ENCODE results near the gene HOXA10.

Gene HOXA10

GRCh38 chr7:27185013-27185853 is 11.1 kb upstream of the HOXA10 start, which contains the start of gene HOXA11:
Gene HOXA11, minus strand, starts transcription at chr7:27185232. Its CDS starts 88 bp downstream, at chr7:27185144.
- Histone ChIP-seq H3K36me3 (replicated peaks; ENCODE audit: insufficient read depth, low read length) (no peaks in the 10 kb centered on the region), H2AFZ (ENCODE audit: low read length) (no peak within 1 kb of the TSS), H3K4me3 (ENCODE audit: low read length) (no peak within 1 kb of the TSS), H3K79me2 (ENCODE audit: low read length) (no peaks in the 10 kb centered on the region), H3K27ac (ENCODE audit: low read length) (no peak within 1 kb of the TSS), H3K4me2 (ENCODE audit: low read depth, low read length) (no peak within 1 kb of the TSS), H3K9ac (ENCODE audit: low read length) (no peak within 1 kb of the TSS), H4K20me1 (ENCODE audit: insufficient read depth, low read length) (no peaks in the 10 kb centered on the region), H3F3A (ENCODE audit: insufficient read depth, low read length) (no peaks in the 10 kb centered on the region), H3K9me2 (replicated peaks; ENCODE audit: insufficient read depth, low read length) (no peaks in the 10 kb centered on the region), H3K9me3 (replicated peaks; ENCODE audit: insufficient read depth, low read length) (no peaks in the 10 kb centered on the region), H3K27me3 (replicated peaks; ENCODE audit: insufficient read depth, low read length) (peaks cover 84% of the 10 kb centered on the region), H3K4me1 (ENCODE audit: low read length) (no peaks in the 10 kb centered on the region)
- TF ChIP-seq EZH2phosphoT487 (IDR thresholded peaks at IDR 0.05; ENCODE audit: low read length) (no peak), EZH2 (optimal IDR thresholded peaks at IDR 0.05; ENCODE audit: low read depth, low read length) (no peak), CTCF (IDR thresholded peaks at IDR 0.05; ENCODE audit: low read length) (no peak)
- DNase-seq: no peak

GRCh38 chr7:27184337-27185012 is 10.4 kb upstream of the HOXA10 start:
- Histone ChIP-seq H3K79me2 (ENCODE audit: low read length) (no peaks in the 10 kb centered on the region), H3K27ac (ENCODE audit: low read length) (no peak overlapping the region), H3K9me2 (replicated peaks; ENCODE audit: insufficient read depth, low read length) (no peaks in the 10 kb centered on the region), H3K9ac (ENCODE audit: low read length) (no peak overlapping the region), H3F3A (ENCODE audit: insufficient read depth, low read length) (no peaks in the 10 kb centered on the region), H3K4me3 (ENCODE audit: low read length) (no peak overlapping the region), H3K36me3 (replicated peaks; ENCODE audit: insufficient read depth, low read length) (no peaks in the 10 kb centered on the region), H4K20me1 (ENCODE audit: insufficient read depth, low read length) (no peaks in the 10 kb centered on the region), H3K9me3 (replicated peaks; ENCODE audit: insufficient read depth, low read length) (no peaks in the 10 kb centered on the region), H3K4me2 (ENCODE audit: low read depth, low read length) (no peak overlapping the region), H3K27me3 (replicated peaks; ENCODE audit: insufficient read depth, low read length) (peaks cover 80% of the 10 kb centered on the region), H2AFZ (ENCODE audit: low read length) (no peak overlapping the region), H3K4me1 (ENCODE audit: low read length) (no peaks in the 10 kb centered on the region)
- no peak for DNase-seq
- TF ChIP-seq EZH2phosphoT487 (IDR thresholded peaks at IDR 0.05; ENCODE audit: low read length): no peak
- TF ChIP-seq CTCF (IDR thresholded peaks at IDR 0.05; ENCODE audit: low read length): no peak
- no peak for TF ChIP-seq EZH2 (optimal IDR thresholded peaks at IDR 0.05; ENCODE audit: low read depth, low read length)

GRCh38 chr7:27183682-27184336 is 9.7 kb upstream of the HOXA10 start:
- H3K4me3 ChIP-seq (ENCODE audit: low read length): no peak overlapping the region
- no peaks in the 10 kb centered on the region for H3K79me2 ChIP-seq (ENCODE audit: low read length)
- H3K4me2 ChIP-seq (ENCODE audit: low read depth, low read length): no peak overlapping the region
- H3K4me1 ChIP-seq (ENCODE audit: low read length): no peaks in the 10 kb centered on the region
- no peak overlapping the region for H2AFZ ChIP-seq (ENCODE audit: low read length)
- no peaks in the 10 kb centered on the region for H3K9me3 ChIP-seq (replicated peaks; ENCODE audit: insufficient read depth, low read length)
- H3K27ac ChIP-seq (ENCODE audit: low read length): no peak overlapping the region
- H3F3A ChIP-seq (ENCODE audit: insufficient read depth, low read length): no peaks in the 10 kb centered on the region
- no peaks in the 10 kb centered on the region for H3K36me3 ChIP-seq (replicated peaks; ENCODE audit: insufficient read depth, low read length)
- no peak for DNase-seq
- H3K9me2 ChIP-seq (replicated peaks; ENCODE audit: insufficient read depth, low read length): no peaks in the 10 kb centered on the region
- TF ChIP-seq CTCF (IDR thresholded peaks at IDR 0.05; ENCODE audit: low read length) (no peak), EZH2 (optimal IDR thresholded peaks at IDR 0.05; ENCODE audit: low read depth, low read length) (no peak), EZH2phosphoT487 (IDR thresholded peaks at IDR 0.05; ENCODE audit: low read length) (no peak)
- H4K20me1 ChIP-seq (ENCODE audit: insufficient read depth, low read length): no peaks in the 10 kb centered on the region
- H3K27me3 ChIP-seq (replicated peaks; ENCODE audit: insufficient read depth, low read length): peaks cover 80% of the 10 kb centered on the region
- no peak overlapping the region for H3K9ac ChIP-seq (ENCODE audit: low read length)

All from MM.1S (cell line).